ENCODE measurements around the gene TRIM17.

TRIM17 gene

GRCh38 chr1:228378873-228379460 lies 37.7 kb downstream of the TRIM17 start:
- no peak for DNase-seq (ENCODE audit: low read depth, low spot score)

GRCh38 chr1:228378090-228378872 lies 38.4 kb downstream of the TRIM17 start:
- no peak for DNase-seq (ENCODE audit: low read depth, low spot score)

DNA sequence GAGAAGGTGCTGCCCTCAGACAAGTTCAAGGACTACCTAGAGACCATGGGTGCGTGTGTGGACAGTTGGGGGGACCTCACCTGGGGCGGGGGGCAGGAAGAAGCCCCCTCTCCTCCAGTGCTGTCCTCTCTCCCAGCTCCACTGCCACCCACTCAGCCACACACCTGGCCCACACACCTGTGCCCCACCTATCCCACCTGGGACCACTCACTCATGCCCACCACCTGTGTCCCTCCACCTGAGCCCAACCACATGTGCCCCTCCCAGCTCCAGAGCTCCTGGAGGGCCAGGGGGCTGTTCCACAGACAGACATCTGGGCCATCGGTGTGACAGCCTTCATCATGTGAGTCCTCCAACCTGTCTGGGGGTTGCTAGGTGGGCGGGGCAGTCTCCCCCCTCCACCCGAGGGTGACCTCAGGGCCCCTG lies 39.0 kb downstream of the TRIM17 start:
- DNase-seq (ENCODE audit: low read depth, low spot score), result no peak

DNA sequence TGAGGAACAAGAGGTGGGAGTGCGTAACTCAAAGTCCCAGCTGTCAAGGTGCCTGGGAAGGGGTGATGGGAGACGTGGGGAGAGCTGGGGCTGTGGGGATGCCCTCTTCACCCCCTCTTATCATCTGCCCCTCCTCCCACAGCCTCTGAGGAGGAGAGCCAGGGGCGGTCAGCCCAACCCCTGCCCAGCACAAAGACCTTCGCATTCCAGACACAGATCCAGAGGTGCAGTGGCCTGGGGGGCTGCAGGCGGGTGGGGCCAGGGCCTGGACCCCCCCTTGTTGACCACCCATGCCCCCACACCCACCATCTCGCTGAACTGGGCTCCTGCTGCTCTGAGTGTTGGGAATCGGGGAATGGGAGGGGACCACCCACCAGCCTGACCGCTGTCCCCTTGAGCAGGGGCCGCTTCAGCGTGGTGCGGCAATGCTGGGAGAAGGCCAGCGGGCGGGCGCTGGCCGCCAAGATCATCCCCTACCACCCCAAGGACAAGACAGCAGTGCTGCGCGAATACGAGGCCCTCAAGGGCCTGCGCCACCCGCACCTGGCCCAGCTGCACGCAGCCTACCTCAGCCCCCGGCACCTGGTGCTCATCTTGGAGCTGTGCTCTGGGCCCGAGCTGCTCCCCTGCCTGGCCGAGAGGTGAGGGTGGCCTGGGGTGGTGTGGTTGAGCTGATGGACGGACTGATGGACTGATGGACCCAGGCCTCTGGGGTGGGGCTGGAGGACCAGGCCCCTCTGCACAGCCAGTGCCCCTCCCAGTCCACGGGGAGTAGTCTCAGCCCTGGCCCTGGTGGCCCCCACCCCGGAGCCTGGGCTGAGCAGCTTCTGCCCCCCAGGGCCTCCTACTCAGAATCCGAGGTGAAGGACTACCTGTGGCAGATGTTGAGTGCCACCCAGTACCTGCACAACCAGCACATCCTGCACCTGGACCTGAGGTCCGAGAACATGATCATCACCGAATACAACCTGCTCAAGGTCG lies 39.7 kb downstream of the TRIM17 start:
- no peak for DNase-seq (ENCODE audit: low read depth, low spot score)

- DNase-seq (ENCODE audit: low read depth, low spot score), result no peak
These were observed 40.4 kb downstream of the TRIM17 start for GRCh38 chr1:228376262-228376628.

- DNase-seq (ENCODE audit: low read depth, low spot score), result no peak
These were observed 40.9 kb downstream of the TRIM17 start for GRCh38 chr1:228375578-228376261.

- DNase-seq (ENCODE audit: low read depth, low spot score), result no peak
These were observed 41.7 kb downstream of the TRIM17 start for GRCh38 chr1:228374711-228375577.

- DNase-seq (ENCODE audit: low read depth, low spot score), result no peak
These were observed 42.7 kb downstream of the TRIM17 start for GRCh38 chr1:228373681-228374571.

DNA sequence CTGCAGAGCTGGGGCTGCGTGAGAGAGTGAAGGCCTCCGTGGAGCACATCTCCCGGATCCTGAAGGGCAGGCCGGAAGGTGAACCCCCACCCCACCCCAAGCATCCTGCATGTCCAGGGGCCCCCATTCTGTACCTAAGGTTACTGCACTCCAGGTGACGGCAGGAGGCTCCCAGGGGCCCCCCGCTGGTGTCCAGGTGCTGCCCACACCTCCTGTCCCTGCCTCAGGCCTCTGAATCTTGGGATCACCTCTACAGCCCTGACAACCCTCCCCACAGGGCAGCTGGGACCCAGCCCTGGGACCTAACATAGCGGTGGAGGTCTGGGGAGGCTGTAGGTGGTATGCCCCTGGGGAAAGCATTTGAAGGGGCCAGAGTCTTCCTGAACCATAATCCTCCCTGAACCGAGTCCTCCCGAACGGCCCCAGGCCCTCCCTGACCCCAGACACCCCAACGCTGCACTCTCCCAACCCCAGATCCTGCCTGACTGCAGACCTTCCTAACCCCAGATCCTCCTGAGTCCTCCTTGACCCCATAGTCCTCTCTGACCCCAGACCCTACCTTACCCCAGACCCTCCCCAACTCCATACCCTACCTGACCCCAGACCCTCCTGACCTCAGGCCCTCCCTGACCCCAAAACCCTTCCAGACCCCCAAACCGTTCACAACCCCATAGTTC lies 43.5 kb downstream of the TRIM17 start:
- DNase-seq (ENCODE audit: low read depth, low spot score), result no peak

GRCh38 chr1:228372183-228373003 lies 44.3 kb downstream of the TRIM17 start:
- no peak for DNase-seq (ENCODE audit: low read depth, low spot score)

GRCh38 chr1:228371741-228372182 lies 44.9 kb downstream of the TRIM17 start:
- no peak for DNase-seq (ENCODE audit: low read depth, low spot score)

- DNase-seq (ENCODE audit: low read depth, low spot score), result no peak
These were observed 45.5 kb downstream of the TRIM17 start for GRCh38 chr1:228370941-228371740.

DNA sequence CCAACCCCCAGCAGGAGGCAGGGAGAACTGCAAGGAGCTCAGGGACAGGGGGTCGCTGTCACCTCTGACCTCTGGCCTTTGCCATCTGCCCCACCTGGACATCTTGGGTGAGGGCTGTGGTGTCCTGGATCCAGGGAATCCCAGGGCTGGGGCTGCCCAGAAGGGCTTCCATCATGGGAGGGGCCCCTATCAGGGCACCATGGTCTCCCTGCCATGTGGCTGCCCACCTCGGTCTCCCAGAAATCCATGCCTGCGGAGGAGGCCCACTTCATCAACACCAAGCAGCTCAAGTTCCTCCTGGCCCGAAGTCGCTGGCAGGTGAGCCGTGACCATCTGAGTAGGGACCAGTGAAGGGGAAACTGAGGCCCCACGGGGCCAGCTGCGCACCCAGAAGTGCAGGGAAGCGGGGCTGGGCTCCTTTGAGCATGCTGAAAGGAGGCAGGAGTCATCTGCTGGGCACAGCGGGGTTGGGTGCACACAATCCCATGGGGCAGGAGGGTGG lies 46.2 kb downstream of the TRIM17 start:
- no peak for DNase-seq (ENCODE audit: low read depth, low spot score)

- DNase-seq (ENCODE audit: low read depth, low spot score), result no peak
These were observed 46.8 kb downstream of the TRIM17 start for GRCh38 chr1:228369608-228370438.

DNA sequence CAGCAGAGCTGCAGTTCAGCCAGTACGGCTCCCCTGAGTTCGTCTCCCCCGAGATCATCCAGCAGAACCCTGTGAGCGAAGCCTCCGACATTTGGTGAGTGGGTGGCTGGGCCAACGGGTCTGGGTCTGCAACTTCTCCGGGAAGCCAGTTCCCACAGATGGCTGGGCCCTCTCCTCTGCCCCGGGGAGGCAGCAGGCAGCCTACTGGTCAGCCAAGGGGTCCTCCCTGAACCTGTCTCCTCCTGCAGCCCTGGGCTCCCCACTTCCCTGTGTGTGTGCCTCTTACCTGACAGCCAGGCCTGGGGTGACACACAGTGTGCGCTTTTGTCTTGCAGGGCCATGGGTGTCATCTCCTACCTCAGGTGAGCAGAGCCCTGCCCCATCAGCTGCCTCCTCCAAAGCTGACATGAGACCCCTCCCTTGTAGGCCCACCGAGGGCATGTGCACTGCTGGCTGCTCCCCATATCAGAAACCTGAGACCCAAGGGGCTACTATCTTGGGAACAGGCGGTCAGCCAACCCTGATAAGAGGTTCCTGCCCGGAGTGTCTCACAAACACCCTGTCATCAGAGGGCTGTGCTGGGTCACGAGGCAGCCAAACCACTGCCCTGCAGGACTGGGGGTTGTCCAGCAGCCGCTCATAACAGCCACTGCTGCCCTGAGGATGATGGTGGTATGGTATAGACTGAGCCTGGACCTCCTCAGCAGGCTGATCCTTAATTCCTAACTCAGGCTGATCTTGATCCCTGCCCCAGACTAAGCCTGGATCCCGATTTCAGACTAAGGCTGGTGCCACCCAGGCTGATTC lies 47.7 kb downstream of the TRIM17 start:
- no peak for DNase-seq (ENCODE audit: low read depth, low spot score)

Measured in activated CD4-positive, CD25-positive, alpha-beta regulatory T cell treated with anti-CD3 and anti-CD28 coated beads, Interleukin-2, amount 50 U/mL, for 16 hours (primary cell).